ENCODE data around the gene SEC14L5.

- TF ChIP-seq CTCF (IDR thresholded peaks at IDR 0.05; ENCODE audit: extremely low read depth in 1 of 2, insufficient read depth in 1 of 2, low read depth in 1 of 2, low read length in 2 of 2) (no peak), EZH2 (IDR thresholded peaks at IDR 0.05; ENCODE audit: borderline replicate concordance, low read depth, low read length, severe bottlenecking) (no peak), JUN (IDR thresholded peaks at IDR 0.05; ENCODE audit: borderline replicate concordance, insufficient read depth, insufficient read length, low read depth) (no peak), POLR2A (IDR thresholded peaks at IDR 0.05; ENCODE audit: low read depth, low read length) (no peak), MAX (IDR thresholded peaks at IDR 0.05; ENCODE audit: insufficient read depth, insufficient read length) (no peak), GATA2 (IDR thresholded peaks at IDR 0.05; ENCODE audit: insufficient read depth, insufficient read length, low read depth, low read length) (no peak), POLR2AphosphoS5 (IDR thresholded peaks at IDR 0.05; ENCODE audit: insufficient read depth, low read depth, low read length) (no peak), FOS (IDR thresholded peaks at IDR 0.05; ENCODE audit: borderline replicate concordance, insufficient read depth, low read length) (no peak)
These were observed 26.7 kb upstream of the SEC14L5 start for GRCh38 chr16:4931381-4931780.

All from endothelial cell of umbilical vein (primary cell).